GM12873 (cell line): ENCODE data around the gene LRP1B.

ENCODE experiments used
- TF ChIP-seq, protein P1 (sequence below): IDR thresholded peaks from 2 replicates; pipeline ENCODE4 v1.5.1; 2012; ENCODE audit warnings: low read depth, mild to moderate bottlenecking, moderate library complexity, low read length, control low read depth; ENCODE audit not compliant: insufficient read depth; ENCODE audit errors: missing control alignments

LRP1B gene

DNA sequence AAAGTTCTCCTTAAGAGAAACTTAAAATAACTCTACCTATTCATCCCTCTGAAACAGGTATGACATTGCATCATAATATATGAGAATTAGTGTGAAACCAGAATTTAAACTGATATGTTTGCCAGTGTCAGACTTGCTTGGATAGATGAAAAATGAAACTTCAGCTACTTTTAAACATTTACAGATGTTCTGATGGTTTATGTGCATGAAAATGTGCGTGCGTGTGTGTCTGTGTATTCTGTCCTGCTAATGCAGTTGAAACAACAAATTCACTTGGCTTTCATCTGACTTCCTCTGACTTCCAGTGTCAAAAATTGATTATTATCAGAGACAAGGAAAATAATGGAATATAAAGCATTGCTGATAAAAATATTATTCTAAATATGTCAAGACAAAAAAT lies 719.4 kb downstream of the LRP1B start:
- TF ChIP-seq, protein P1, sequence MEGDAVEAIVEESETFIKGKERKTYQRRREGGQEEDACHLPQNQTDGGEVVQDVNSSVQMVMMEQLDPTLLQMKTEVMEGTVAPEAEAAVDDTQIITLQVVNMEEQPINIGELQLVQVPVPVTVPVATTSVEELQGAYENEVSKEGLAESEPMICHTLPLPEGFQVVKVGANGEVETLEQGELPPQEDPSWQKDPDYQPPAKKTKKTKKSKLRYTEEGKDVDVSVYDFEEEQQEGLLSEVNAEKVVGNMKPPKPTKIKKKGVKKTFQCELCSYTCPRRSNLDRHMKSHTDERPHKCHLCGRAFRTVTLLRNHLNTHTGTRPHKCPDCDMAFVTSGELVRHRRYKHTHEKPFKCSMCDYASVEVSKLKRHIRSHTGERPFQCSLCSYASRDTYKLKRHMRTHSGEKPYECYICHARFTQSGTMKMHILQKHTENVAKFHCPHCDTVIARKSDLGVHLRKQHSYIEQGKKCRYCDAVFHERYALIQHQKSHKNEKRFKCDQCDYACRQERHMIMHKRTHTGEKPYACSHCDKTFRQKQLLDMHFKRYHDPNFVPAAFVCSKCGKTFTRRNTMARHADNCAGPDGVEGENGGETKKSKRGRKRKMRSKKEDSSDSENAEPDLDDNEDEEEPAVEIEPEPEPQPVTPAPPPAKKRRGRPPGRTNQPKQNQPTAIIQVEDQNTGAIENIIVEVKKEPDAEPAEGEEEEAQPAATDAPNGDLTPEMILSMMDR: no peak

DNA sequence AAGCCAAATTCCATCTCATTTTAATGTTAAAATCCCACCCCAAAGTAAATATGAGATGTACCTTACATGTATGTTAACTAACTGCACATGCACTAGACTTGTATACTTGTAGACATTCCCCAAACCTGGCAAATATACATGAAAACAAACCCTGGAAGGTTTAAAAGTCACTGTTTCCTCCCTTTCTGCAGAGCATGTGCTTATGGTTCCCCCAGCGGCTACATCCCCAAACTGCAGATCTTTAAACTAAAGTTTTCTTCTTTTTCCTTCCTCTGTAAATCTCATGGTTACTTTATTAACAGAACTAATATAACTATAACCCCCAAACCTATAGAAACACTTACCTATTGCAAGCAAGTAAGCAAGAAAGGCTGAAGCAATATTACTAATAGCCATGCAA lies 731.5 kb downstream of the LRP1B start:
- TF ChIP-seq, protein P1: peak; percentile 46

DNA sequence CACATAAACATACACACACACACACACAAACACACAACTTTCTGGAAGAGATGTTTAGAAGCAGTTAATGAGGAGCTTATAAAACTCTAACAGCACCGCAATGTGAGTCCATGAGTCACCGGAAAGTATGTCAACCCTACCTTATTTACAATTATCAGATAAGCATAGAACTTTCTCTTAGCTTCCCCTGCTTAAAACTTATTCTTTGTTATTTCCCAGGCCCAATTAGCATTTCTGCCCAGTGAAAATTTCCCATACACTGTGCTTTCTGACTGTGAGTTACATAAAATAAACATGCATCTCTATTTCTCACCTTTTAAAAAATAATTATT lies 737.6 kb downstream of the LRP1B start:
- TF ChIP-seq, protein P1: no peak

DNA sequence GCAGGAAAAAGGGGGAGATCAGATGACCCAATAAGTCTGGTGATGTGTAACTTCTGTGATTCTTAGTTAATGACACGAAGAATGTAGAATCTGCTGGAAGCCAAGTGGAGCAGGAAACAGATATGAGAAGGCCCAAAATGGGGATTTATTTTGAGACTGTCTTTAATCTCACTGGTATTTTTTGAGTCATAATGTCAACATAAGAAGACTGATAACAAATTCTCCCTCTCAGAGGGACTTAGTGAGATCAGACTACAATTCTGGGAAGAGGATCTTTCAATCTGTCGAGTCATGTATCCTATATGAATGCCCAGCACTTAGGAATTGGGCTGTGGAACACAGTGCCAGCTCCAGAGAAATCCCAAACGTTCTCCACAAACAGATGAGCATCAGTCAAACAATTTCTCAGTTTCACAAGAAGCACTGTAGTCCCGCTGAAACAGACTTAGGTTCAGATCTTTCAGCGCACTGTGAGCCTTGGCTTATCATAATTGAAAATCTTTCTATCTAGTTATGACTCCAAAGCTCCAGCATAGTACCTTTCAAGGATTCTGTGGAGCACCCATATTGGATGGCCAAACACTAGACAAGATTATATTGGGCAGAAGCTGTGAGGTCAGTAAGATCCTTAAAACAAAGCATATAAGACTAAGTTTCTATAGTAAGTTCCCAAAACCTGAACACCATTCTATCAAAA lies 738.2 kb downstream of the LRP1B start:
- TF ChIP-seq, protein P1: no peak

GRCh38 chr2:141386168-141386567 lies 744.6 kb downstream of the LRP1B start:
- TF ChIP-seq, protein P1: no peak

DNA sequence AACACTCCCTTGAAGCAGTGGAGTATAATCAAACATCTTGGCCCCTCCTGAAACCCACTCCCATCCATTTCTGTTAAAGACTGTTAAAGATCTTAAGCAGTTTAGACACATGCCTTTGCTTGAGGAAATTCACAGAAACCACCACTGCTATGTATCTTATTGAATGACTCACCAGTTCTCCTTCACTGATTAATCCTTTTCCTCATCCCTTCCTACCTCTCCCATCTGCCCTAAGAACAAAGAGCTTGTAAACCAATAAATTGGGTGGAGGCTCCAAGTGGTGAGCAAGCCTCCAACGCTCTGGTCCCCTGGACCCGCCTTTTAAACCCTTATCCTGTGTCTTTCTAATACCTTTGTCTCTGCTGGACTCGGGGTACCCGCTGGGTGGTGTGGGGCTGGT lies 746.1 kb downstream of the LRP1B start:
- TF ChIP-seq, protein P1: no peak

GRCh38 chr2:141381946-141382345 lies 748.9 kb downstream of the LRP1B start:
- TF ChIP-seq, protein P1: no peak
